GM23338 (cell line): Measurements from ENCODE around the gene GDAP1L1.

Experiments
- EZH2 ChIP-seq: fragments of 200-600 bp; sonication (generic); IDR thresholded peaks from one replicate; pipeline ENCODE4 v1.8.0; 2017; ENCODE audit warnings: antibody characterized with exemption, mild to moderate bottlenecking, low read depth; ENCODE audit not compliant: unreplicated experiment
- EZH2phosphoT487 ChIP-seq: fragments of 200-600 bp; sonication (generic); IDR thresholded peaks from one replicate; pipeline ENCODE4 v1.8.1; 2018; ENCODE audit warnings: antibody characterized with exemption; ENCODE audit not compliant: unreplicated experiment
- POLR2AphosphoS5 ChIP-seq: IDR thresholded peaks from 2 replicates; pipeline ENCODE4 v1.6.1; 2016; ENCODE audit warnings: antibody characterized with exemption, low read depth
- TF ChIP-seq, protein P1 (sequence below), 2 experiments: fragments of 200-600 bp in 1 of 2; sonication (generic) in 1 of 2; conservative IDR thresholded peaks; 2 replicates each; pipeline versions ENCODE4 v1.5.1 to v1.6.1; 2016 to 2017; ENCODE audit warnings: antibody characterized with exemption in 2 of 2, low read depth in 2 of 2, mild to moderate bottlenecking in 2 of 2, moderate library complexity in 1 of 2
- TF ChIP-seq, protein P2 (sequence below): IDR thresholded peaks from one replicate; pipeline ENCODE4 v1.6.1; 2018; ENCODE audit warnings: antibody characterized with exemption; ENCODE audit not compliant: unreplicated experiment
- TF ChIP-seq, protein P3 (sequence below): IDR thresholded peaks from 2 replicates; pipeline ENCODE4 v1.6.1; 2016; ENCODE audit warnings: antibody characterized with exemption

- TF ChIP-seq POLR2AphosphoS5, result no peak
- TF ChIP-seq, protein P1, sequence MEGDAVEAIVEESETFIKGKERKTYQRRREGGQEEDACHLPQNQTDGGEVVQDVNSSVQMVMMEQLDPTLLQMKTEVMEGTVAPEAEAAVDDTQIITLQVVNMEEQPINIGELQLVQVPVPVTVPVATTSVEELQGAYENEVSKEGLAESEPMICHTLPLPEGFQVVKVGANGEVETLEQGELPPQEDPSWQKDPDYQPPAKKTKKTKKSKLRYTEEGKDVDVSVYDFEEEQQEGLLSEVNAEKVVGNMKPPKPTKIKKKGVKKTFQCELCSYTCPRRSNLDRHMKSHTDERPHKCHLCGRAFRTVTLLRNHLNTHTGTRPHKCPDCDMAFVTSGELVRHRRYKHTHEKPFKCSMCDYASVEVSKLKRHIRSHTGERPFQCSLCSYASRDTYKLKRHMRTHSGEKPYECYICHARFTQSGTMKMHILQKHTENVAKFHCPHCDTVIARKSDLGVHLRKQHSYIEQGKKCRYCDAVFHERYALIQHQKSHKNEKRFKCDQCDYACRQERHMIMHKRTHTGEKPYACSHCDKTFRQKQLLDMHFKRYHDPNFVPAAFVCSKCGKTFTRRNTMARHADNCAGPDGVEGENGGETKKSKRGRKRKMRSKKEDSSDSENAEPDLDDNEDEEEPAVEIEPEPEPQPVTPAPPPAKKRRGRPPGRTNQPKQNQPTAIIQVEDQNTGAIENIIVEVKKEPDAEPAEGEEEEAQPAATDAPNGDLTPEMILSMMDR (conservative IDR thresholded peaks at IDR 0.05; ENCODE audit: low read depth in 2 of 2), result peak; percentile 76 to 85
- TF ChIP-seq EZH2, result no peak
- TF ChIP-seq, protein P2, sequence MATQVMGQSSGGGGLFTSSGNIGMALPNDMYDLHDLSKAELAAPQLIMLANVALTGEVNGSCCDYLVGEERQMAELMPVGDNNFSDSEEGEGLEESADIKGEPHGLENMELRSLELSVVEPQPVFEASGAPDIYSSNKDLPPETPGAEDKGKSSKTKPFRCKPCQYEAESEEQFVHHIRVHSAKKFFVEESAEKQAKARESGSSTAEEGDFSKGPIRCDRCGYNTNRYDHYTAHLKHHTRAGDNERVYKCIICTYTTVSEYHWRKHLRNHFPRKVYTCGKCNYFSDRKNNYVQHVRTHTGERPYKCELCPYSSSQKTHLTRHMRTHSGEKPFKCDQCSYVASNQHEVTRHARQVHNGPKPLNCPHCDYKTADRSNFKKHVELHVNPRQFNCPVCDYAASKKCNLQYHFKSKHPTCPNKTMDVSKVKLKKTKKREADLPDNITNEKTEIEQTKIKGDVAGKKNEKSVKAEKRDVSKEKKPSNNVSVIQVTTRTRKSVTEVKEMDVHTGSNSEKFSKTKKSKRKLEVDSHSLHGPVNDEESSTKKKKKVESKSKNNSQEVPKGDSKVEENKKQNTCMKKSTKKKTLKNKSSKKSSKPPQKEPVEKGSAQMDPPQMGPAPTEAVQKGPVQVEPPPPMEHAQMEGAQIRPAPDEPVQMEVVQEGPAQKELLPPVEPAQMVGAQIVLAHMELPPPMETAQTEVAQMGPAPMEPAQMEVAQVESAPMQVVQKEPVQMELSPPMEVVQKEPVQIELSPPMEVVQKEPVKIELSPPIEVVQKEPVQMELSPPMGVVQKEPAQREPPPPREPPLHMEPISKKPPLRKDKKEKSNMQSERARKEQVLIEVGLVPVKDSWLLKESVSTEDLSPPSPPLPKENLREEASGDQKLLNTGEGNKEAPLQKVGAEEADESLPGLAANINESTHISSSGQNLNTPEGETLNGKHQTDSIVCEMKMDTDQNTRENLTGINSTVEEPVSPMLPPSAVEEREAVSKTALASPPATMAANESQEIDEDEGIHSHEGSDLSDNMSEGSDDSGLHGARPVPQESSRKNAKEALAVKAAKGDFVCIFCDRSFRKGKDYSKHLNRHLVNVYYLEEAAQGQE, result peak; percentile 94
- TF ChIP-seq, protein P3, sequence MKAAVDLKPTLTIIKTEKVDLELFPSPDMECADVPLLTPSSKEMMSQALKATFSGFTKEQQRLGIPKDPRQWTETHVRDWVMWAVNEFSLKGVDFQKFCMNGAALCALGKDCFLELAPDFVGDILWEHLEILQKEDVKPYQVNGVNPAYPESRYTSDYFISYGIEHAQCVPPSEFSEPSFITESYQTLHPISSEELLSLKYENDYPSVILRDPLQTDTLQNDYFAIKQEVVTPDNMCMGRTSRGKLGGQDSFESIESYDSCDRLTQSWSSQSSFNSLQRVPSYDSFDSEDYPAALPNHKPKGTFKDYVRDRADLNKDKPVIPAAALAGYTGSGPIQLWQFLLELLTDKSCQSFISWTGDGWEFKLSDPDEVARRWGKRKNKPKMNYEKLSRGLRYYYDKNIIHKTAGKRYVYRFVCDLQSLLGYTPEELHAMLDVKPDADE, result no peak; the same call in 1 of the 2 replicates
- no peak for TF ChIP-seq EZH2phosphoT487
Measured at GRCh38 chr20:44247586-44248409, 690 bp downstream of the GDAP1L1 start.
